UCSD-AML1 (cell line): Measurements from ENCODE around the gene SOCS1.

Source experiments
- DNase-seq: peaks from one replicate; lab custom pipeline; 2025; ENCODE audit not compliant: unreplicated experiment; lab: John Stamatoyannopoulos, UW

Gene SOCS1

DNA sequence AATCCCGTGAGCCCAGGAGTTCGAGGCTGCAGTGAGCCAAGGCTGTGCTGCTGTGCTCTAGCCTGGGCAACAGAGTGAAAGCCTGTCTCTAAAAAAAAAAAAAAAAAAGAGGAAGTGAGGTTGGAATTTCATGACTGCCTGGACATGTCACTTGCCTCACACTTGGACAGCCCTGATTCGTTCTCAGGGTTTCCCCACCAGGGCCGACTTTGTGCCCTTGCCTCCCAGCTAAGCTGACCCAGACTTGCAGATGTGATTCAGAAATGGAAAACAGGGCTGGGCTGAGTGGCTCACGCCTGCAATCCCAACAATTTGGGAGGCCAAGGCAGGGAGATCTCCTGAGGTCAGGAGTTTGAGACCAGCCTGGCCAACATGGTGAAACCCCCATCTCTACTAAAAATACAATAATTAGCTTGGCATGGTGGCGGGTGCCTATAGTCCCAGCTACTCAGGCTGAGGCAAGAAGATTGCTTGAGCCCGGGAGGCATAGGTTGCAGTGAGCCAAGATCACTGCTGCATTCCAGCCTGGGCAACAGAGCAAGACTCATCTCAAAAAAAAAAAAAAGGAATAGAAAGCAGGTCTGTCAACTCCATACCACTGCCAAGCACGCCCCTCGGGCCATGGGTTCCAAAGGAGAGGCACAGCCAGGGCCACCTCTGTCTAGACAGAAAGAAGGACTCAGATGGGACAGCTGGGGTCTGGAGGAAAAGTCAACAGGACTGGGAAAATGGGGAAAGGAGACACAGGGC lies 46.9 kb downstream of the SOCS1 start:
- peak; percentile 40 for DNase-seq

DNA sequence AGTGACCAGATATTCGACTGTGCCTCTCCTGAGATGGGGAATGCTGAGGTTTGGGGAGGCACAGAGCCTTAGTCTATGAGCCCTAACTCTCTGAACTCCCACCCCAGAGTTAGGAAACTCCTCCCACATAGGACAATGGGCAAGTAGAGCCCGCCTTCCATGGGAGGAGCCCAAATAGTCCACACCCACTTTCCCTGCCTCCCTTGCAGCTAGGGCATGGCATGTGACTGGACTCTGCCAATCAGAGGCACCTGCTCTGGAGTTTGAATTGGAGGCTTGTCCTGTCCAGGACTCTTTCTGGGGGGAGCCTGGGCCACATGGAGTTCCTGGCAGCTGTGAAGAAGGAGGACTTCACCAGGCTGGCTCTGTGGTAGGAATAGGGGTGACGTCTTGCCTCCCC lies 48.4 kb downstream of the SOCS1 start:
- no peak for DNase-seq

DNA sequence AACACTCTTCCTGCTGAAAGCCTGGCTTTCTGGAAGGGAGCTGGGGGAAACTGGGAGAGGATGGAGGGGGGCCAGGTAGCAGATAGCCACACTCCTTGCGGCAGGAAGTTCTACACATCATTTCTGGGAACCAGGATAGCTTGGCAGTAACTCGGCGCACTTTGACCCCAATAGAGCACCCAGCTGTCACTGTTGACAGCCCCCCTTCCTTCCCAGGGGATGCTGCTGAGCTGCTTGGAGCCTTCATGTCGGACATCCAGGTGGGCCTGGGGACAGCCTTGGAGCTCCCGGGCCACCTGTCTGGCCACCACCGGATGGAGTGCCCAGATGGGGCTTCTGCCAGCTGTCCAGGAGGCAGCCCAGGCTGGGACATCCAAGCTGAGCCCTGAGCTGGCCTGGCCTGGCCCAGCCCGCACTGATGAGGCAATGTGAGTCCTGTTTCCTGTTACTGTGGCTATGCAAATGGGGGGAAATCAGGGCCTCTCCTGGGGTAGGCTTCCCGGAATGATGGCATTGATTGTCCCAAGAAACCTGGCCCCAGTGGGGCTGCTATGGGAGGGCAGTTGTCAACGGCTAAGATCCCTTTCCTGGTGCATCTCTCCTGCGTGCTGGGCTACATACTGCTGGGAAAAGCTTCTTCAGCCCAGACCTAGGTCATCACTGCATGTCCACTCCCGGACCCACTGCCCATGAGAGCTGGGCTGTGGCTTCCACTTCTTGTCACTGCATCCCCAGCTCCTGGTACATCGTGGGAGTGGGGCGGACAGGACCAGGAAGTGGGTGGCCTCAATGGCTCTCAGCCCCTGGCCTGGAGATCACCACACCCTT lies 50.0 kb downstream of the SOCS1 start:
- DNase-seq = peak; percentile 51

- no peak for DNase-seq
Observed at GRCh38 chr16:11205065-11205699, 50.8 kb downstream of the SOCS1 start.

DNA sequence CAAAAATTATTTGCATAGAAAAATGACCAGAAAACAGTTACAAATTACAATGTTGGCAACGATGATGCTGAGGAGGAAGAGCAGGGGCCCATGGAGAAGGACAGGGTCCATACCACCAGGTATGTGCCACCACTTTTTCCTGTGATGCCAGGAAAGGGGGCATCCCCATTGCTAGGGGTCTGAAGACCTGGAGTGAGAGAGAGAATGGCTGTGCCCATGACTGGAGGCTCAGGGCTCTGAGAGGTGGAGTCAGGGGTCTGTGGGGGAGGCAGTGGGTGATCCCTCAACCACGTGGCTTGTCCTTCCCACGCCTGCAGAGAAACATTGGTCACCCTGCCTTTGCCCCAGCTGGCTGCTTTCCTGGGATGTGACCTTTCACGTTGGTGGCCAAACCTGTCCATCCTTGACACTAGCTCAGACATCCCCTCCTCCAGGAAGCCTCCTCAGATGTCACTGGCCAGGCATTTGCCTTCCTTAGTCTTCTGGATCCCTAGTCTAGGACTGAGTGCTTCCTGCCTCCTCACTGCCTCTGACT lies 51.4 kb downstream of the SOCS1 start:
- DNase-seq = no peak
